ENCODE data around the gene LEMD3.

DNA sequence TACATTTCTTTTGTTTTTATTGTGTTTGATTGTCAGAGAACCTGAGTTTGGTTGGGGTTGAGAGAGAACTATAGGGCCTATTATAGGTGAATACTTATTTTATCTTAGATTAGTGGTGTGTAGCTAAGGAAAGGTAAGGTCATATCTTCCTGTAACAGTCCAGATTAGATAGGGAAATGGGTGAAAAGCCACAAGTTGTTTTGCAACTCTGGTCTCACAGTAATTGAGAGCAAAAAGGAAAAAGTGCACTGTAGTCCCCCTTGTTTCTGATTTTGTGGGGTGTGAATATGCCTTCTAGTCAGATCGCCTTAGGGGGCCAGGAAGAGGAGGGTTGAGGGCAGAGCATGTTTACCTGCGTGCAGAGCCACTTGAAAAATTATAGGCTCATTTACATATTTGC is 118.0 kb downstream of the LEMD3 start:
- TF ChIP-seq, protein P1, sequence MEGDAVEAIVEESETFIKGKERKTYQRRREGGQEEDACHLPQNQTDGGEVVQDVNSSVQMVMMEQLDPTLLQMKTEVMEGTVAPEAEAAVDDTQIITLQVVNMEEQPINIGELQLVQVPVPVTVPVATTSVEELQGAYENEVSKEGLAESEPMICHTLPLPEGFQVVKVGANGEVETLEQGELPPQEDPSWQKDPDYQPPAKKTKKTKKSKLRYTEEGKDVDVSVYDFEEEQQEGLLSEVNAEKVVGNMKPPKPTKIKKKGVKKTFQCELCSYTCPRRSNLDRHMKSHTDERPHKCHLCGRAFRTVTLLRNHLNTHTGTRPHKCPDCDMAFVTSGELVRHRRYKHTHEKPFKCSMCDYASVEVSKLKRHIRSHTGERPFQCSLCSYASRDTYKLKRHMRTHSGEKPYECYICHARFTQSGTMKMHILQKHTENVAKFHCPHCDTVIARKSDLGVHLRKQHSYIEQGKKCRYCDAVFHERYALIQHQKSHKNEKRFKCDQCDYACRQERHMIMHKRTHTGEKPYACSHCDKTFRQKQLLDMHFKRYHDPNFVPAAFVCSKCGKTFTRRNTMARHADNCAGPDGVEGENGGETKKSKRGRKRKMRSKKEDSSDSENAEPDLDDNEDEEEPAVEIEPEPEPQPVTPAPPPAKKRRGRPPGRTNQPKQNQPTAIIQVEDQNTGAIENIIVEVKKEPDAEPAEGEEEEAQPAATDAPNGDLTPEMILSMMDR (IDR thresholded peaks at IDR 0.05; ENCODE audit: poor library complexity, severe bottlenecking): no peak
- TF ChIP-seq POLR2AphosphoS5 (IDR thresholded peaks at IDR 0.05) (no peak), EZH2 (IDR thresholded peaks at IDR 0.05; ENCODE audit: borderline replicate concordance, insufficient read depth, low read length, poor library complexity, severe bottlenecking) (no peak), EP300 (conservative IDR thresholded peaks at IDR 0.05; ENCODE audit: poor library complexity, severe bottlenecking) (no peak)
- TF ChIP-seq, protein P2, sequence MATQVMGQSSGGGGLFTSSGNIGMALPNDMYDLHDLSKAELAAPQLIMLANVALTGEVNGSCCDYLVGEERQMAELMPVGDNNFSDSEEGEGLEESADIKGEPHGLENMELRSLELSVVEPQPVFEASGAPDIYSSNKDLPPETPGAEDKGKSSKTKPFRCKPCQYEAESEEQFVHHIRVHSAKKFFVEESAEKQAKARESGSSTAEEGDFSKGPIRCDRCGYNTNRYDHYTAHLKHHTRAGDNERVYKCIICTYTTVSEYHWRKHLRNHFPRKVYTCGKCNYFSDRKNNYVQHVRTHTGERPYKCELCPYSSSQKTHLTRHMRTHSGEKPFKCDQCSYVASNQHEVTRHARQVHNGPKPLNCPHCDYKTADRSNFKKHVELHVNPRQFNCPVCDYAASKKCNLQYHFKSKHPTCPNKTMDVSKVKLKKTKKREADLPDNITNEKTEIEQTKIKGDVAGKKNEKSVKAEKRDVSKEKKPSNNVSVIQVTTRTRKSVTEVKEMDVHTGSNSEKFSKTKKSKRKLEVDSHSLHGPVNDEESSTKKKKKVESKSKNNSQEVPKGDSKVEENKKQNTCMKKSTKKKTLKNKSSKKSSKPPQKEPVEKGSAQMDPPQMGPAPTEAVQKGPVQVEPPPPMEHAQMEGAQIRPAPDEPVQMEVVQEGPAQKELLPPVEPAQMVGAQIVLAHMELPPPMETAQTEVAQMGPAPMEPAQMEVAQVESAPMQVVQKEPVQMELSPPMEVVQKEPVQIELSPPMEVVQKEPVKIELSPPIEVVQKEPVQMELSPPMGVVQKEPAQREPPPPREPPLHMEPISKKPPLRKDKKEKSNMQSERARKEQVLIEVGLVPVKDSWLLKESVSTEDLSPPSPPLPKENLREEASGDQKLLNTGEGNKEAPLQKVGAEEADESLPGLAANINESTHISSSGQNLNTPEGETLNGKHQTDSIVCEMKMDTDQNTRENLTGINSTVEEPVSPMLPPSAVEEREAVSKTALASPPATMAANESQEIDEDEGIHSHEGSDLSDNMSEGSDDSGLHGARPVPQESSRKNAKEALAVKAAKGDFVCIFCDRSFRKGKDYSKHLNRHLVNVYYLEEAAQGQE (IDR thresholded peaks at IDR 0.05; ENCODE audit: borderline replicate concordance): no peak
